IMR-90 (cell line): ENCODE measurements around the gene DENND1A. TPM values are rescaled to one million over a fixed set of nuclear protein-coding genes. Genes with fewer than 3 reads are reported as not detected.

Experiments
- ATAC-seq: fragments of 200-7000 bp; cut with Tn5 transposase; 2 replicates; pipeline ENCODE4 v1.9.1; 2020; ENCODE audit warnings: low read depth, mild to moderate bottlenecking, moderate library complexity
- BruUV-seq: library from RNA; stranded (reverse); fragments of 400-500 nt; replicated peaks from 2 replicates; lab custom pipeline; 2021; lab: Mats Ljungman, UMichigan
- CTCF ChIA-PET: fragments of 300-600 bp; formaldehyde crosslinking; extraction: SDS; loops from one replicate; lab custom pipeline; 2021; ENCODE audit warnings: antibody characterized with exemption; lab: Yijun Ruan, JAX
- POLR2A ChIA-PET: fragments of 300-600 bp; sonication (Branson Sonifier 250); formaldehyde crosslinking; loops from one replicate; lab custom pipeline; 2022; ENCODE audit warnings: antibody characterized with exemption; ENCODE audit not compliant: unreplicated experiment; lab: Charles Lee
- DNase-seq: peaks from one replicate; pipeline ENCODE4 v3.0.0; 2013
- H2AFZ ChIP-seq: replicated peaks from 2 replicates; pipeline ENCODE3; 2013; ENCODE audit warnings: low read length, mild to moderate bottlenecking; ENCODE audit not compliant: poor library complexity
- H2AK5ac ChIP-seq: 2 replicates; pipeline ENCODE4 v1.6.1; 2013; ENCODE audit warnings: low read depth, low read length, inconsistent platforms
- H2AK9ac ChIP-seq: replicated peaks from 2 replicates; pipeline ENCODE3; 2013; ENCODE audit warnings: mild to moderate bottlenecking, low read depth, low read length, moderate library complexity; ENCODE audit not compliant: poor library complexity
- H2BK120ac ChIP-seq: 2 replicates; pipeline ENCODE4 v1.6.1; 2013; ENCODE audit warnings: low read depth, low read length, inconsistent platforms
- H2BK15ac ChIP-seq: 3 replicates; pipeline ENCODE4 v1.6.1; 2013; ENCODE audit warnings: low read depth, low read length, inconsistent platforms
- H2BK20ac ChIP-seq: 2 replicates; pipeline ENCODE4 v1.6.1; 2013; ENCODE audit warnings: low read depth, mild to moderate bottlenecking, inconsistent platforms, low read length, moderate library complexity
- H2BK5ac ChIP-seq: 2 replicates; pipeline ENCODE4 v1.6.1; 2013; ENCODE audit warnings: mild to moderate bottlenecking, low read depth, low read length, inconsistent platforms; ENCODE audit not compliant: poor library complexity, severe bottlenecking
- H3K14ac ChIP-seq: replicated peaks from 2 replicates; pipeline ENCODE4 v1.6.1; 2013; ENCODE audit warnings: low read depth, low read length, inconsistent platforms
- H3K18ac ChIP-seq: 2 replicates; pipeline ENCODE4 v1.6.1; 2013; ENCODE audit warnings: low read depth, low read length, control low read depth
- H3K23ac ChIP-seq: 2 replicates; pipeline ENCODE4 v1.6.1; 2013; ENCODE audit warnings: low read depth, low read length, inconsistent platforms
- H3K27ac ChIP-seq: 2 replicates; pipeline ENCODE4 v1.5.1; 2013; ENCODE audit warnings: mild to moderate bottlenecking, control low read depth, low read length; ENCODE audit not compliant: insufficient read depth
- H3K27me3 ChIP-seq: 2 replicates; pipeline ENCODE4 v1.6.1; 2013; ENCODE audit warnings: low read length; ENCODE audit not compliant: control insufficient read depth, insufficient read depth
- H3K36me3 ChIP-seq: 2 replicates; pipeline ENCODE4 v1.6.1; 2013; ENCODE audit warnings: low read length, mixed read lengths; ENCODE audit not compliant: control insufficient read depth, insufficient read depth
- H3K4ac ChIP-seq: 2 replicates; pipeline ENCODE4 v1.6.1; 2013; ENCODE audit warnings: low read depth, low read length, inconsistent platforms
- H3K4me1 ChIP-seq: 2 replicates; pipeline ENCODE4 v1.6.1; 2013; ENCODE audit warnings: low read length, mixed read lengths; ENCODE audit not compliant: control insufficient read depth, insufficient read depth
- H3K4me2 ChIP-seq: 2 replicates; pipeline ENCODE4 v1.6.1; 2013; ENCODE audit warnings: low read depth, mild to moderate bottlenecking, control low read depth, low read length, moderate library complexity
- H3K4me3 ChIP-seq: 2 replicates; pipeline ENCODE4 v1.5.1; 2013; ENCODE audit warnings: low read depth, mild to moderate bottlenecking, control low read depth, low read length, moderate library complexity; ENCODE audit not compliant: insufficient read depth
- H3K56ac ChIP-seq: 2 replicates; pipeline ENCODE4 v1.6.1; 2013; ENCODE audit warnings: low read length, inconsistent platforms; ENCODE audit not compliant: insufficient read depth; ENCODE audit errors: extremely low read depth
- H3K79me1 ChIP-seq, 2 experiments: 2 replicates each; pipeline ENCODE4 v1.6.1; 2013; ENCODE audit warnings: low read length in 2 of 2, inconsistent platforms in 1 of 2, low read depth in 1 of 2
- H3K9ac ChIP-seq: 2 replicates; pipeline ENCODE4 v1.6.1; 2013; ENCODE audit warnings: low read depth, low read length, control low read depth
- H3K9me1 ChIP-seq: 2 replicates; pipeline ENCODE4 v1.6.1; 2013; ENCODE audit warnings: low read length, inconsistent platforms; ENCODE audit not compliant: insufficient read depth
- H3K9me3 ChIP-seq: 2 replicates; pipeline ENCODE4 v1.6.1; 2013; ENCODE audit warnings: low read length; ENCODE audit not compliant: control insufficient read depth, insufficient read depth
- H4K20me1 ChIP-seq: 2 replicates; pipeline ENCODE4 v1.6.1; 2013; ENCODE audit warnings: low read length, inconsistent platforms; ENCODE audit not compliant: insufficient read depth
- H4K5ac ChIP-seq: 2 replicates; pipeline ENCODE4 v1.6.1; 2013; ENCODE audit warnings: mild to moderate bottlenecking, low read depth, low read length, control low read depth
- H4K8ac ChIP-seq, 2 experiments: 2 replicates each; pipeline ENCODE4 v1.6.1; 2013; ENCODE audit warnings: low read depth in 2 of 2, low read length in 2 of 2, control low read depth in 1 of 2, inconsistent platforms in 1 of 2
- H4K91ac ChIP-seq: 2 replicates; pipeline ENCODE4 v1.6.1; 2013; ENCODE audit warnings: low read depth, low read length, inconsistent platforms; ENCODE audit not compliant: insufficient read depth
- CHD1 ChIP-seq: IDR thresholded peaks from 2 replicates; pipeline ENCODE4 v1.6.1; 2012; ENCODE audit warnings: low read depth, low read length, improper control_type of control experiment
- RFX5 ChIP-seq: IDR thresholded peaks from 2 replicates; pipeline ENCODE4 v1.8.0; 2012; ENCODE audit warnings: low read depth, mild to moderate bottlenecking, low read length, moderate library complexity
- WGBS, 2 experiments: methylation state at CpG; one replicate each; pipeline versions ENCODE4 v1.1.5 to v1.1.7; 2013; ENCODE audit warnings: missing lambda C conversion rate in 2 of 2; ENCODE audit not compliant: insufficient read length in 1 of 2; ENCODE audit errors: extremely low coverage in 2 of 2; 5-methylcytosine and 5-hydroxymethylcytosine counted together
- dilution Hi-C: fragments of 300-500 bp; cut with HindIII; formaldehyde crosslinking; loops from one replicate; pipeline ENCODE4 v1.14.3; 2018; ENCODE audit warnings: low sequenced_read_pairs; ENCODE audit not compliant: unreplicated experiment
- in situ Hi-C: fragments of 300-500 bp; cut with MboI; formaldehyde crosslinking; loops from 3 replicates; pipeline ENCODE4 v1.14.3; 2019; ENCODE audit warnings: low sequenced_read_pairs, inconsistent platforms, mixed read lengths
- intact Hi-C: fragments of 100-400 bp; cut with micrococcal nuclease; formaldehyde crosslinking; loops from 2 replicates; pipeline ENCODE4 v1.10.0; 2022
- polyA plus RNA-seq, 3 experiments: library from polyadenylated mRNA; depleted of rRNA; stranded (reverse); fragments of >200 nt; gene quantifications; 2 replicates each; pipeline ENCODE4 v1.2.3, GENCODE V29; 2012; ENCODE audit warnings: low replicate concordance in 1 of 3
- total RNA-seq: library from RNA; depleted of rRNA; stranded (reverse); fragments of >200 nt; gene quantifications from 2 replicates; pipeline ENCODE4 v1.2.3, GENCODE V29; 2012

Gene DENND1A
- total and polyA plus RNA-seq, 2 of the 4 experiments (the other 2 are of a cell fraction) = 21.4 to 27.6 TPM

DNA sequence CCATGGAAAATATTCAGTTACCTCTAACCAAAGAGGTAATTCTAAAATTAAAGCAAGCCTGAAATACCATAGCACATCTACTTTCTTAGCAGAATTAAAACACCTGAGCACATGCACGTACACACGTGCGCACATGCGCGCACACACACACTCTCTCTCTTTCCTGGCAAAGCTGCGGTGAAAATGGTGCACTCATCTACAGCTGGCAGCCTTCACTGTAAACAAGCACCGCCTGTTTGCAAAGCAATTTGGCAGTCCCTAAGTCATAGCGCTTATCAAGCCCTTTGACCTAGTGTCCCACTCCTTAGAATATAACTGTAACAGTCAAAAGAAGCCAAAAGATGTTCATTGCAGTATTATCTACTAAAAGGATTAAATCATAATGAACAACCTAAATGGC, 278.7 kb downstream of the DENND1A start:
- no peak overlapping the region for H4K8ac ChIP-seq
- intact Hi-C loops = no loop called here
- no peak overlapping the region for H2BK120ac ChIP-seq
- no peak overlapping the region for H3K27ac ChIP-seq
- no peak overlapping the region for H3K4me3 ChIP-seq
- ATAC-seq = no peak
- no peaks in the 10 kb centered on the region for H3K27me3 ChIP-seq
- no peaks in the 10 kb centered on the region for H3K4me1 ChIP-seq
- H2BK15ac ChIP-seq = no peak overlapping the region
- H3K36me3 ChIP-seq = peaks cover 2% of the 10 kb centered on the region; the same call in 1 of the 2 replicates
- no peak overlapping the region for H4K91ac ChIP-seq
- H3K56ac ChIP-seq = no peak overlapping the region
- WGBS, 2 experiments = 95% methylated on average over 6 of the region's 8 CpGs; no CpG with 5 or more reads in 1 of the 2 experiments
- H3K23ac ChIP-seq = no peak overlapping the region
- H2AFZ ChIP-seq = no peak overlapping the region
- H3K9me3 ChIP-seq = no peaks in the 10 kb centered on the region
- ChIA-PET POLR2A (no interaction called here), CTCF (no interaction called here)
- H3K4ac ChIP-seq = no peak overlapping the region
- no peak overlapping the region for H3K18ac ChIP-seq
- no TSS peak for BruUV-seq
- no peaks in the 10 kb centered on the region; a peak in 1 of 4 replicates for H3K79me1 ChIP-seq
- no peak overlapping the region for H2AK5ac ChIP-seq
- dilution Hi-C loops = no loop called here
- H3K9ac ChIP-seq = no peak overlapping the region
- H4K20me1 ChIP-seq = no peaks in the 10 kb centered on the region
- in situ Hi-C loops = no loop called here
- peak overlapping the region; percentile 73 for H2AK9ac ChIP-seq
- H3K14ac ChIP-seq = 0 out of 2 replicates have a peak overlapping the region, but pooled peaks have one; percentile 8
- no peak for TF ChIP-seq CHD1
- no peak for TF ChIP-seq RFX5
- H2BK20ac ChIP-seq = no peak overlapping the region
- no peak overlapping the region for H3K4me2 ChIP-seq
- no peak overlapping the region for H2BK5ac ChIP-seq
- 0 out of 2 replicates have a peak, but pooled peaks cover 3% of the 10 kb centered on the region for H3K9me1 ChIP-seq
- H4K5ac ChIP-seq = no peak overlapping the region
- no peak for DNase-seq
